Keratinocyte (primary cell): ENCODE measurements around the gene UBE2V1.

Source experiments
- EZH2 ChIP-seq: IDR thresholded peaks from one replicate; pipeline ENCODE4 v1.6.1; 2012; ENCODE audit warnings: inconsistent platforms, mild to moderate bottlenecking, low read length, moderate library complexity
- TF ChIP-seq, protein P1 (sequence below), 3 experiments: IDR thresholded peaks in 1 of 3; conservative IDR thresholded peaks in 1 of 3; optimal IDR thresholded peaks in 1 of 3; 2 replicates in 2 of 3; 3 replicates in 1 of 3; pipeline versions ENCODE3 to v1.5.1; 2011; ENCODE audit warnings: low read length in 3 of 3, mild to moderate bottlenecking in 3 of 3, moderate library complexity in 2 of 3, control low read depth in 1 of 3, inconsistent platforms in 1 of 3; ENCODE audit not compliant: insufficient read depth in 2 of 3; ENCODE audit errors: extremely low read depth in 1 of 3

- TF ChIP-seq, protein P1, sequence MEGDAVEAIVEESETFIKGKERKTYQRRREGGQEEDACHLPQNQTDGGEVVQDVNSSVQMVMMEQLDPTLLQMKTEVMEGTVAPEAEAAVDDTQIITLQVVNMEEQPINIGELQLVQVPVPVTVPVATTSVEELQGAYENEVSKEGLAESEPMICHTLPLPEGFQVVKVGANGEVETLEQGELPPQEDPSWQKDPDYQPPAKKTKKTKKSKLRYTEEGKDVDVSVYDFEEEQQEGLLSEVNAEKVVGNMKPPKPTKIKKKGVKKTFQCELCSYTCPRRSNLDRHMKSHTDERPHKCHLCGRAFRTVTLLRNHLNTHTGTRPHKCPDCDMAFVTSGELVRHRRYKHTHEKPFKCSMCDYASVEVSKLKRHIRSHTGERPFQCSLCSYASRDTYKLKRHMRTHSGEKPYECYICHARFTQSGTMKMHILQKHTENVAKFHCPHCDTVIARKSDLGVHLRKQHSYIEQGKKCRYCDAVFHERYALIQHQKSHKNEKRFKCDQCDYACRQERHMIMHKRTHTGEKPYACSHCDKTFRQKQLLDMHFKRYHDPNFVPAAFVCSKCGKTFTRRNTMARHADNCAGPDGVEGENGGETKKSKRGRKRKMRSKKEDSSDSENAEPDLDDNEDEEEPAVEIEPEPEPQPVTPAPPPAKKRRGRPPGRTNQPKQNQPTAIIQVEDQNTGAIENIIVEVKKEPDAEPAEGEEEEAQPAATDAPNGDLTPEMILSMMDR (optimal IDR thresholded peaks at IDR 0.05 in 1 of 3, IDR thresholded peaks at IDR 0.05 in 1 of 3, conservative IDR thresholded peaks at IDR 0.05 in 1 of 3; ENCODE audit: extremely low read depth in 1 of 3, insufficient read depth in 2 of 3, low read length in 3 of 3), result no peak
- TF ChIP-seq EZH2, result no peak
These were observed 75.8 kb downstream of the UBE2V1 start for GRCh38 chr20:50037123-50037522.
